ENCODE results near the gene SLC27A2. TPM values are rescaled to one million over a fixed set of nuclear protein-coding genes. Genes with fewer than 3 reads are reported as not detected.

Gene SLC27A2
- total and polyA plus RNA-seq, 4 donors, result 0.39 to 2.1 TPM; not detected in 2

- no peak overlapping the region for H3K27ac ChIP-seq (ENCODE audit: low read depth in 1 of 2, low read length in 2 of 2)
- no peaks in the 10 kb centered on the region for H3K4me1 ChIP-seq (ENCODE audit: control insufficient read depth in 1 of 2, insufficient read depth in 2 of 2, low read length in 2 of 2)
- no peaks in the 10 kb centered on the region for H3K9me3 ChIP-seq (ENCODE audit: control insufficient read depth, low read length)
- H3K27me3 ChIP-seq (ENCODE audit: control insufficient read depth in 1 of 2, insufficient read depth in 2 of 2, low read length in 1 of 2), result no peaks in the 10 kb centered on the region
- ATAC-seq (ENCODE audit: low FRiP score) (no peak), DNase-seq (no peak)
- H3K4me3 ChIP-seq (ENCODE audit: low read length in 2 of 2), result no peak overlapping the region
- no peaks in the 10 kb centered on the region for H3K36me3 ChIP-seq (ENCODE audit: control insufficient read depth in 1 of 2, insufficient read depth in 2 of 2, low read length in 1 of 2)
- intact Hi-C loops (cut with DNase I), result no loop called here
Observed at GRCh38 chr15:50233192-50233736, 51.3 kb downstream of the SLC27A2 start.

- intact Hi-C loops (cut with DNase I), result no loop called here
- Histone ChIP-seq H3K4me3 (ENCODE audit: low read length in 2 of 2) (no peak overlapping the region), H3K27me3 (ENCODE audit: control insufficient read depth in 1 of 2, insufficient read depth in 2 of 2, low read length in 1 of 2) (no peaks in the 10 kb centered on the region), H3K27ac (ENCODE audit: low read depth in 1 of 2, low read length in 2 of 2) (no peak overlapping the region), H3K36me3 (ENCODE audit: control insufficient read depth in 1 of 2, insufficient read depth in 2 of 2, low read length in 1 of 2) (no peaks in the 10 kb centered on the region), H3K9me3 (ENCODE audit: control insufficient read depth, low read length) (no peaks in the 10 kb centered on the region), H3K4me1 (ENCODE audit: control insufficient read depth in 1 of 2, insufficient read depth in 2 of 2, low read length in 2 of 2) (no peaks in the 10 kb centered on the region)
- no peak for DNase-seq
- 41 to 42% methylated on average over 2 of the region's 2 CpGs for WGBS, 2 donors
- ATAC-seq (ENCODE audit: low FRiP score), result no peak
Observed at GRCh38 chr15:50234764-50235163, 52.8 kb downstream of the SLC27A2 start.

- intact Hi-C loops (cut with DNase I), result no loop called here
- no peak for ATAC-seq (ENCODE audit: low FRiP score)
- no peak overlapping the region for H3K27ac ChIP-seq (ENCODE audit: low read depth in 1 of 2, low read length in 2 of 2)
- 62 to 71% methylated on average over 1 of the region's 1 CpG for WGBS, 2 donors
- no peaks in the 10 kb centered on the region for H3K9me3 ChIP-seq (ENCODE audit: control insufficient read depth, low read length)
- no peaks in the 10 kb centered on the region for H3K27me3 ChIP-seq (ENCODE audit: control insufficient read depth in 1 of 2, insufficient read depth in 2 of 2, low read length in 1 of 2)
- no peak for DNase-seq
- H3K36me3 ChIP-seq (ENCODE audit: control insufficient read depth in 1 of 2, insufficient read depth in 2 of 2, low read length in 1 of 2), result no peaks in the 10 kb centered on the region
- no peaks in the 10 kb centered on the region for H3K4me1 ChIP-seq (ENCODE audit: control insufficient read depth in 1 of 2, insufficient read depth in 2 of 2, low read length in 2 of 2)
- no peak overlapping the region for H3K4me3 ChIP-seq (ENCODE audit: low read length in 2 of 2)
Observed at GRCh38 chr15:50235794-50236193, 53.8 kb downstream of the SLC27A2 start.

- no peak for ATAC-seq (ENCODE audit: low FRiP score)
- no peak for DNase-seq
- WGBS, 2 donors, result 91 to 92% methylated on average over 9 of the region's 9 CpGs
Observed at GRCh38 chr15:50236433-50236832, 54.4 kb downstream of the SLC27A2 start.

GRCh38 chr15:50238255-50238654 lies 56.3 kb downstream of the SLC27A2 start:
- WGBS, 2 donors, result 88 to 91% methylated on average over 2 of the region's 2 CpGs
- DNase-seq (no peak), ATAC-seq (ENCODE audit: low FRiP score) (no peak)
- Histone ChIP-seq H3K27ac (ENCODE audit: low read depth in 1 of 2, low read length in 2 of 2) (no peak overlapping the region), H3K4me3 (ENCODE audit: low read length in 2 of 2) (no peak overlapping the region), H3K4me1 (ENCODE audit: control insufficient read depth in 1 of 2, insufficient read depth in 2 of 2, low read length in 2 of 2) (no peaks in the 10 kb centered on the region), H3K36me3 (ENCODE audit: control insufficient read depth in 1 of 2, insufficient read depth in 2 of 2, low read length in 1 of 2) (no peaks in the 10 kb centered on the region), H3K27me3 (ENCODE audit: control insufficient read depth in 1 of 2, insufficient read depth in 2 of 2, low read length in 1 of 2) (no peaks in the 10 kb centered on the region), H3K9me3 (ENCODE audit: control insufficient read depth, low read length) (no peaks in the 10 kb centered on the region)
- intact Hi-C loops (cut with DNase I), result no loop called here

More at GRCh38 chr15:50236433-50236832, 54.4 kb downstream of the SLC27A2 start:
- H3K27ac ChIP-seq (ENCODE audit: low read depth in 1 of 2, low read length in 2 of 2), result no peak overlapping the region
- intact Hi-C loops (cut with DNase I), result no loop called here
- H3K4me1 ChIP-seq (ENCODE audit: control insufficient read depth in 1 of 2, insufficient read depth in 2 of 2, low read length in 2 of 2), result no peaks in the 10 kb centered on the region
- H3K4me3 ChIP-seq (ENCODE audit: low read length in 2 of 2), result no peak overlapping the region
- H3K27me3 ChIP-seq (ENCODE audit: control insufficient read depth in 1 of 2, insufficient read depth in 2 of 2, low read length in 1 of 2), result no peaks in the 10 kb centered on the region
- H3K9me3 ChIP-seq (ENCODE audit: control insufficient read depth, low read length), result no peaks in the 10 kb centered on the region
- H3K36me3 ChIP-seq (ENCODE audit: control insufficient read depth in 1 of 2, insufficient read depth in 2 of 2, low read length in 1 of 2), result no peaks in the 10 kb centered on the region

GRCh38 chr15:50241684-50242450 lies 59.9 kb downstream of the SLC27A2 start:
- no peaks in the 10 kb centered on the region for H3K4me1 ChIP-seq (ENCODE audit: control insufficient read depth in 1 of 2, insufficient read depth in 2 of 2, low read length in 2 of 2)
- no peak overlapping the region for H3K27ac ChIP-seq (ENCODE audit: low read depth in 1 of 2, low read length in 2 of 2)
- WGBS, 2 donors, result 66% methylated on average over 5 of the region's 5 CpGs
- H3K27me3 ChIP-seq (ENCODE audit: control insufficient read depth in 1 of 2, insufficient read depth in 2 of 2, low read length in 1 of 2), result no peaks in the 10 kb centered on the region
- no peaks in the 10 kb centered on the region for H3K36me3 ChIP-seq (ENCODE audit: control insufficient read depth in 1 of 2, insufficient read depth in 2 of 2, low read length in 1 of 2)
- ATAC-seq (ENCODE audit: low FRiP score) (no peak), DNase-seq (no peak)
- no peaks in the 10 kb centered on the region for H3K9me3 ChIP-seq (ENCODE audit: control insufficient read depth, low read length)
- H3K4me3 ChIP-seq (ENCODE audit: low read length in 2 of 2), result no peak overlapping the region
- intact Hi-C loops (cut with DNase I), result no loop called here

- DNase-seq (no peak), ATAC-seq (ENCODE audit: low FRiP score) (no peak)
- no peaks in the 10 kb centered on the region for H3K27me3 ChIP-seq (ENCODE audit: control insufficient read depth in 1 of 2, insufficient read depth in 2 of 2, low read length in 1 of 2)
- no peaks in the 10 kb centered on the region for H3K36me3 ChIP-seq (ENCODE audit: control insufficient read depth in 1 of 2, insufficient read depth in 2 of 2, low read length in 1 of 2)
- H3K9me3 ChIP-seq (ENCODE audit: control insufficient read depth, low read length), result no peaks in the 10 kb centered on the region
- H3K4me1 ChIP-seq (ENCODE audit: control insufficient read depth in 1 of 2, insufficient read depth in 2 of 2, low read length in 2 of 2), result no peaks in the 10 kb centered on the region
- 91 to 97% methylated on average over 1 of the region's 1 CpG for WGBS, 2 donors
- no peak overlapping the region for H3K4me3 ChIP-seq (ENCODE audit: low read length in 2 of 2)
- no peak overlapping the region for H3K27ac ChIP-seq (ENCODE audit: low read depth in 1 of 2, low read length in 2 of 2)
- intact Hi-C loops (cut with DNase I), result no loop called here
Observed at GRCh38 chr15:50244153-50244552, 62.2 kb downstream of the SLC27A2 start.

GRCh38 chr15:50244959-50245624 lies 63.1 kb downstream of the SLC27A2 start:
- ATAC-seq (ENCODE audit: low FRiP score) (no peak), DNase-seq (no peak)
- Histone ChIP-seq H3K9me3 (ENCODE audit: control insufficient read depth, low read length) (no peaks in the 10 kb centered on the region), H3K4me1 (ENCODE audit: control insufficient read depth in 1 of 2, insufficient read depth in 2 of 2, low read length in 2 of 2) (no peaks in the 10 kb centered on the region), H3K4me3 (ENCODE audit: low read length in 2 of 2) (no peak overlapping the region), H3K27me3 (ENCODE audit: control insufficient read depth in 1 of 2, insufficient read depth in 2 of 2, low read length in 1 of 2) (no peaks in the 10 kb centered on the region), H3K27ac (ENCODE audit: low read depth in 1 of 2, low read length in 2 of 2) (no peak overlapping the region), H3K36me3 (ENCODE audit: control insufficient read depth in 1 of 2, insufficient read depth in 2 of 2, low read length in 1 of 2) (no peaks in the 10 kb centered on the region)
- intact Hi-C loops (cut with DNase I), result no loop called here
- WGBS, 2 donors, result 94% methylated on average over 2 of the region's 2 CpGs

GRCh38 chr15:50246631-50247030 lies 64.6 kb downstream of the SLC27A2 start:
- Histone ChIP-seq H3K4me1 (ENCODE audit: control insufficient read depth in 1 of 2, insufficient read depth in 2 of 2, low read length in 2 of 2) (no peaks in the 10 kb centered on the region), H3K4me3 (ENCODE audit: low read length in 2 of 2) (no peak overlapping the region), H3K27me3 (ENCODE audit: control insufficient read depth in 1 of 2, insufficient read depth in 2 of 2, low read length in 1 of 2) (no peaks in the 10 kb centered on the region), H3K36me3 (ENCODE audit: control insufficient read depth in 1 of 2, insufficient read depth in 2 of 2, low read length in 1 of 2) (no peaks in the 10 kb centered on the region), H3K27ac (ENCODE audit: low read depth in 1 of 2, low read length in 2 of 2) (no peak overlapping the region), H3K9me3 (ENCODE audit: control insufficient read depth, low read length) (no peaks in the 10 kb centered on the region)
- no peak for ATAC-seq (ENCODE audit: low FRiP score)
- DNase-seq, result no peak
- 72 to 77% methylated on average over 2 of the region's 2 CpGs for WGBS, 2 donors
- intact Hi-C loops (cut with DNase I), result no loop called here

Data from aorta (tissue), 5 donors.